Panc1 (cell line): ENCODE measurements around the gene CMIP.

Source experiments
- POLR2AphosphoS5 ChIP-seq: IDR thresholded peaks from 2 replicates; pipeline ENCODE4 v1.6.1; 2012; ENCODE audit warnings: mild to moderate bottlenecking, low read depth, low read length, moderate library complexity
- TCF7L2 ChIP-seq: IDR thresholded peaks from 2 replicates; pipeline ENCODE4 v1.6.1; 2011; ENCODE audit warnings: mild to moderate bottlenecking, low read depth, low read length, inconsistent platforms
- TF ChIP-seq, protein P1 (sequence below): fragments of 450-650 bp; IDR thresholded peaks from 2 replicates; pipeline ENCODE4 v1.5.1; 2017; ENCODE audit warnings: mild to moderate bottlenecking

DNA sequence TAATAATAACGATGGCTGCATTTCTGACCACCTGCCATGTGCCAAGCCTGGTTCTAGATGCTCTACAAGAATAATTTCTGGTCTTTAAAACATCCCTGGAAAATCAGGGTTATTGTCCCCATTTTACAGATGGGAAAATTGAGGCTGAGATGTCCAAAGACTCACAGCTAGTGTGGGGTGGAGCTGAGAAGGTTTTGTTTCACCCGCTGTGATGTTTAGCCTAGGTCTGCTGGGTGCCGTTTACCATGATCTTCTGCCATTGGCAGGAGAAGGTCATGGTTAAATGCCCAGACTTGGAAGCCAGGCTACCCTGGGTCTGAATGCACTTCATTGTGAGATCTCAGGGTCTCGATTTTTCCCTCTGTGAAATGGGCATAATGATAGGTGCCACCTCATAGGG, 175.4 kb downstream of the CMIP start:
- TF ChIP-seq TCF7L2 (no peak), POLR2AphosphoS5 (no peak)
- TF ChIP-seq, protein P1, sequence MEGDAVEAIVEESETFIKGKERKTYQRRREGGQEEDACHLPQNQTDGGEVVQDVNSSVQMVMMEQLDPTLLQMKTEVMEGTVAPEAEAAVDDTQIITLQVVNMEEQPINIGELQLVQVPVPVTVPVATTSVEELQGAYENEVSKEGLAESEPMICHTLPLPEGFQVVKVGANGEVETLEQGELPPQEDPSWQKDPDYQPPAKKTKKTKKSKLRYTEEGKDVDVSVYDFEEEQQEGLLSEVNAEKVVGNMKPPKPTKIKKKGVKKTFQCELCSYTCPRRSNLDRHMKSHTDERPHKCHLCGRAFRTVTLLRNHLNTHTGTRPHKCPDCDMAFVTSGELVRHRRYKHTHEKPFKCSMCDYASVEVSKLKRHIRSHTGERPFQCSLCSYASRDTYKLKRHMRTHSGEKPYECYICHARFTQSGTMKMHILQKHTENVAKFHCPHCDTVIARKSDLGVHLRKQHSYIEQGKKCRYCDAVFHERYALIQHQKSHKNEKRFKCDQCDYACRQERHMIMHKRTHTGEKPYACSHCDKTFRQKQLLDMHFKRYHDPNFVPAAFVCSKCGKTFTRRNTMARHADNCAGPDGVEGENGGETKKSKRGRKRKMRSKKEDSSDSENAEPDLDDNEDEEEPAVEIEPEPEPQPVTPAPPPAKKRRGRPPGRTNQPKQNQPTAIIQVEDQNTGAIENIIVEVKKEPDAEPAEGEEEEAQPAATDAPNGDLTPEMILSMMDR: no peak
